ENCODE results near the gene NCOA5. TPM values are rescaled to one million over a fixed set of nuclear protein-coding genes. Genes with fewer than 3 reads are reported as not detected.

NCOA5 gene
- total RNA-seq, 1 experiment from 2014 or later: 13.7 TPM

- no peak for DNase-seq (ENCODE audit: low spot score)
- in situ Hi-C loops (cut with HindIII; ENCODE audit: low sequenced_read_pairs): no loop called here
Measured at GRCh38 chr20:46071573-46071972, 18.2 kb downstream of the NCOA5 start.

- no peak for DNase-seq (ENCODE audit: low spot score)
- in situ Hi-C loops (cut with HindIII; ENCODE audit: low sequenced_read_pairs): no loop called here
Measured at GRCh38 chr20:46070215-46070900, 19.4 kb downstream of the NCOA5 start.

GRCh38 chr20:46065691-46066090 is 24.1 kb downstream of the NCOA5 start:
- in situ Hi-C loops (cut with HindIII; ENCODE audit: low sequenced_read_pairs): no loop called here

GRCh38 chr20:46065006-46065405 is 24.8 kb downstream of the NCOA5 start:
- DNase-seq (ENCODE audit: low spot score): no peak
- in situ Hi-C loops (cut with HindIII; ENCODE audit: low sequenced_read_pairs): no loop called here

More at GRCh38 chr20:46065691-46066090, 24.1 kb downstream of the NCOA5 start:
- no peak for DNase-seq (ENCODE audit: low spot score)

- in situ Hi-C loops (cut with HindIII; ENCODE audit: low sequenced_read_pairs): no loop called here
- no peak for DNase-seq (ENCODE audit: low spot score)
Measured at GRCh38 chr20:46063652-46064054, 26.1 kb downstream of the NCOA5 start.

GRCh38 chr20:46063151-46063550 is 26.6 kb downstream of the NCOA5 start:
- no peak for DNase-seq (ENCODE audit: low spot score)
- in situ Hi-C loops (cut with HindIII; ENCODE audit: low sequenced_read_pairs): no loop called here

- in situ Hi-C loops (cut with HindIII; ENCODE audit: low sequenced_read_pairs): no loop called here
- DNase-seq (ENCODE audit: low spot score): no peak
Measured at GRCh38 chr20:46062621-46063020, 27.1 kb downstream of the NCOA5 start.

GRCh38 chr20:46062151-46062550 is 27.6 kb downstream of the NCOA5 start:
- in situ Hi-C loops (cut with HindIII; ENCODE audit: low sequenced_read_pairs): no loop called here
- DNase-seq (ENCODE audit: low spot score): no peak

- no peak for DNase-seq (ENCODE audit: low spot score)
- in situ Hi-C loops (cut with HindIII; ENCODE audit: low sequenced_read_pairs): no loop called here
Measured at GRCh38 chr20:46060975-46061374, 28.8 kb downstream of the NCOA5 start.

GRCh38 chr20:46060301-46060881 is 29.4 kb downstream of the NCOA5 start:
- DNase-seq (ENCODE audit: low spot score): no peak
- in situ Hi-C loops (cut with HindIII; ENCODE audit: low sequenced_read_pairs): no loop called here

- in situ Hi-C loops (cut with HindIII; ENCODE audit: low sequenced_read_pairs): no loop called here
- no peak for DNase-seq (ENCODE audit: low spot score)
Measured at GRCh38 chr20:46058599-46059281, 31.0 kb downstream of the NCOA5 start.

- no peak for DNase-seq (ENCODE audit: low spot score)
- in situ Hi-C loops (cut with HindIII; ENCODE audit: low sequenced_read_pairs): no loop called here
Measured at GRCh38 chr20:46057856-46058598, 31.7 kb downstream of the NCOA5 start.

- no peak for DNase-seq (ENCODE audit: low spot score)
- in situ Hi-C loops (cut with HindIII; ENCODE audit: low sequenced_read_pairs): no loop called here
Measured at GRCh38 chr20:46056970-46057855, 32.5 kb downstream of the NCOA5 start.

- in situ Hi-C loops (cut with HindIII; ENCODE audit: low sequenced_read_pairs): no loop called here
- no peak for DNase-seq (ENCODE audit: low spot score)
Measured at GRCh38 chr20:46056027-46056833, 33.5 kb downstream of the NCOA5 start.

GRCh38 chr20:46055269-46055668 is 34.5 kb downstream of the NCOA5 start:
- in situ Hi-C loops (cut with HindIII; ENCODE audit: low sequenced_read_pairs): no loop called here
- DNase-seq (ENCODE audit: low spot score): no peak

- no peak for DNase-seq (ENCODE audit: low spot score)
- in situ Hi-C loops (cut with HindIII; ENCODE audit: low sequenced_read_pairs): no loop called here
Measured at GRCh38 chr20:46054606-46055005, 35.2 kb downstream of the NCOA5 start.

GRCh38 chr20:46053416-46053815 is 36.3 kb downstream of the NCOA5 start:
- in situ Hi-C loops (cut with HindIII; ENCODE audit: low sequenced_read_pairs): no loop called here
- DNase-seq (ENCODE audit: low spot score): no peak
